ENCODE results near the gene RNU2-63P.
A peak's percentile ranks its signal among the peaks of the same experiment; 100 is the strongest.

RNU2-63P gene

DNA sequence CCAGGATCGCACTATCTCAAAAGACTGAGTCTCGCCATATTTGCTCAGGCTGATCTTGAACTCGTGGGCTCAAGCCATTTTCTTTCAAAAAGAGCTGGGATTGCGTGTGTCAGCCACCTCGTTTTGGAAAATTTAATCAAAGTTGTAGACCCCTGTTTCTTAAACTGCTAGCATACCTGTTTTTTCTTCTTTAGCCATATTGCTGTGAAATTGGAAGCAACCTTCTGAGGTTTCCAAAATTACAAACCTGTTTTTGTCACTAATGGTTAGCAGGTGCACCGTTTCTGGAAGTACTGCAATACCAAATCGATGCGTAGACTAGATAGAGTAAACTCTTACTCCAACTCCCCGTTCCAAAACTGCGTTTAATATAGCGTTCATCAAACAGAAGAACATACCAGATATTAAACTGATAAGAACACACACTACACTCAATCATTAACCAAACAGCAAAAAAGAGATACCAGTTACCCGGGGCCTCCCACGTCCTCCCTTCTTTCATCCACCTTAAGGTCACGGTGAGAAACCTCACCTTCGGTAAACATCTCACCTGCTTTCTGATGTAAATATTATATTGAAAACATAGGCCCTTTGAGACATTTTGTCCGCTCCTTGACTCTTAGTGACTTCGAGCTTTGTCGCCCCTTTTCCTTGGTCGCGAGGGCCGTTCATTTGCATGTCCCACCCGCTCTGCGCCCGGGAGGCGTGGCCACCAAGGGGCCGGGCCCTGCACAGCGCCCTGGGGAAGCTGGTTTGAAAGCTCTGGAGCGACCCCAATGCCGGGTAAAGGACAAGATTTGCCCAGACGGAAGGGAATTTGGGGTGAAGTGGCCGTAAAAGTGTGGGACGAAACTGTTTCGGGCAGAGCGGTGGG lies at the start of gene RNU2-63P:
TSS of gene RNU2-63P (minus strand) at position 462 of the 874 bp plus-strand sequence.
- TF ChIP-seq ZFX (IDR thresholded peaks at IDR 0.05; ENCODE audit: borderline replicate concordance), result no peak
- TF ChIP-seq, protein P1, sequence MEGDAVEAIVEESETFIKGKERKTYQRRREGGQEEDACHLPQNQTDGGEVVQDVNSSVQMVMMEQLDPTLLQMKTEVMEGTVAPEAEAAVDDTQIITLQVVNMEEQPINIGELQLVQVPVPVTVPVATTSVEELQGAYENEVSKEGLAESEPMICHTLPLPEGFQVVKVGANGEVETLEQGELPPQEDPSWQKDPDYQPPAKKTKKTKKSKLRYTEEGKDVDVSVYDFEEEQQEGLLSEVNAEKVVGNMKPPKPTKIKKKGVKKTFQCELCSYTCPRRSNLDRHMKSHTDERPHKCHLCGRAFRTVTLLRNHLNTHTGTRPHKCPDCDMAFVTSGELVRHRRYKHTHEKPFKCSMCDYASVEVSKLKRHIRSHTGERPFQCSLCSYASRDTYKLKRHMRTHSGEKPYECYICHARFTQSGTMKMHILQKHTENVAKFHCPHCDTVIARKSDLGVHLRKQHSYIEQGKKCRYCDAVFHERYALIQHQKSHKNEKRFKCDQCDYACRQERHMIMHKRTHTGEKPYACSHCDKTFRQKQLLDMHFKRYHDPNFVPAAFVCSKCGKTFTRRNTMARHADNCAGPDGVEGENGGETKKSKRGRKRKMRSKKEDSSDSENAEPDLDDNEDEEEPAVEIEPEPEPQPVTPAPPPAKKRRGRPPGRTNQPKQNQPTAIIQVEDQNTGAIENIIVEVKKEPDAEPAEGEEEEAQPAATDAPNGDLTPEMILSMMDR (IDR thresholded peaks at IDR 0.05), result no peak
- H3K27ac ChIP-seq, result peak within 1 kb of the TSS; percentile 81

GRCh38 chr2:88061295-88061694 lies 44.9 kb upstream of the RNU2-63P start:
- H3K27ac ChIP-seq, result no peak overlapping the region
- TF ChIP-seq, protein P1 (IDR thresholded peaks at IDR 0.05), result no peak
- no peak for TF ChIP-seq ZFX (IDR thresholded peaks at IDR 0.05; ENCODE audit: borderline replicate concordance)

GRCh38 chr2:88060907-88061275 lies 44.5 kb upstream of the RNU2-63P start:
- TF ChIP-seq, protein P1 (IDR thresholded peaks at IDR 0.05), result no peak
- TF ChIP-seq ZFX (IDR thresholded peaks at IDR 0.05; ENCODE audit: borderline replicate concordance), result no peak

GRCh38 chr2:88059979-88060906 lies 43.9 kb upstream of the RNU2-63P start:
- no peak for TF ChIP-seq ZFX (IDR thresholded peaks at IDR 0.05; ENCODE audit: borderline replicate concordance)
- TF ChIP-seq, protein P1 (IDR thresholded peaks at IDR 0.05), result peak; percentile 85
- no peak overlapping the region for H3K27ac ChIP-seq

More at GRCh38 chr2:88060907-88061275, 44.5 kb upstream of the RNU2-63P start:
- H3K27ac ChIP-seq, result no peak overlapping the region

- TF ChIP-seq ZFX (IDR thresholded peaks at IDR 0.05; ENCODE audit: borderline replicate concordance), result no peak
- TF ChIP-seq, protein P1 (IDR thresholded peaks at IDR 0.05), result no peak
- H3K27ac ChIP-seq, result no peak overlapping the region
Observed at GRCh38 chr2:88058191-88058590, 41.8 kb upstream of the RNU2-63P start.

- no peak for TF ChIP-seq ZFX (IDR thresholded peaks at IDR 0.05; ENCODE audit: borderline replicate concordance)
- TF ChIP-seq, protein P1 (IDR thresholded peaks at IDR 0.05), result no peak
- H3K27ac ChIP-seq, result no peak overlapping the region
Observed at GRCh38 chr2:88057437-88057844, 41.1 kb upstream of the RNU2-63P start.
